ENCODE data around the gene MRGPRG. TPM values are rescaled to one million over a fixed set of nuclear protein-coding genes. Genes with fewer than 3 reads are reported as not detected.

The MRGPRG gene
- total and polyA plus RNA-seq, 2 of the 4 experiments (the other 2 are of a cell fraction): not detected

- BruUV-seq (replicated peaks): no TSS peak
- WGBS, 2 experiments (ENCODE audit: extremely low coverage in 2 of 2, insufficient read length in 1 of 2): 63% methylated on average over 3 of the region's 11 CpGs; no CpG with 5 or more reads in 1 of the 2 experiments
- no peaks in the 10 kb centered on the region for H3K9me1 ChIP-seq (ENCODE audit: insufficient read depth, low read length)
- H4K20me1 ChIP-seq (ENCODE audit: insufficient read depth, low read length): no peaks in the 10 kb centered on the region
- H2BK5ac ChIP-seq (ENCODE audit: low read depth, low read length, poor library complexity, severe bottlenecking): no peak overlapping the region
- H2AK9ac ChIP-seq (replicated peaks; ENCODE audit: low read depth, low read length, poor library complexity): peak overlapping the region; percentile 72
- no peak for TF ChIP-seq MAZ (IDR thresholded peaks at IDR 0.05; ENCODE audit: borderline replicate concordance, low read depth, low read length)
- TF ChIP-seq RCOR1 (IDR thresholded peaks at IDR 0.05; ENCODE audit: insufficient replicate concordance, low read length): no peak
- no peak for TF ChIP-seq FOS (IDR thresholded peaks at IDR 0.05; ENCODE audit: low read depth, low read length)
- TF ChIP-seq RFX5 (IDR thresholded peaks at IDR 0.05; ENCODE audit: low read depth, low read length): no peak
- no peak for TF ChIP-seq MAFK (IDR thresholded peaks at IDR 0.05; ENCODE audit: low read depth, low read length)
- TF ChIP-seq BHLHE40 (IDR thresholded peaks at IDR 0.05; ENCODE audit: low read depth, low read length): no peak
- no peak for TF ChIP-seq SMC3 (IDR thresholded peaks at IDR 0.05; ENCODE audit: low read depth, low read length)
- no peak for TF ChIP-seq NFE2L2 (IDR thresholded peaks at IDR 0.05; ENCODE audit: low read depth, low read length)
- TF ChIP-seq USF2 (IDR thresholded peaks at IDR 0.05; ENCODE audit: low read depth, low read length): no peak
- no peak overlapping the region for H3K9ac ChIP-seq (ENCODE audit: low read depth, low read length)
- no peak overlapping the region for H3K18ac ChIP-seq (ENCODE audit: low read depth, low read length)
- H4K8ac ChIP-seq (ENCODE audit: low read depth in 2 of 2, low read length in 2 of 2): no peak overlapping the region
- H4K91ac ChIP-seq (ENCODE audit: insufficient read depth, low read depth, low read length): no peak overlapping the region
- peaks cover 67% of the 10 kb centered on the region for H3K27me3 ChIP-seq (ENCODE audit: control insufficient read depth, insufficient read depth, low read length)
- no peak overlapping the region for H3K23ac ChIP-seq (ENCODE audit: low read depth, low read length)
- H3K14ac ChIP-seq (replicated peaks; ENCODE audit: low read depth, low read length): no peak overlapping the region
- H3K56ac ChIP-seq (ENCODE audit: extremely low read depth, insufficient read depth, low read length): no peak overlapping the region
- H3K9me3 ChIP-seq (ENCODE audit: control insufficient read depth, insufficient read depth, low read length): no peaks in the 10 kb centered on the region
- ATAC-seq (ENCODE audit: low read depth) (no peak), DNase-seq (no peak)
- intact Hi-C loops (cut with micrococcal nuclease): no loop called here
- no peak overlapping the region for H2BK15ac ChIP-seq (ENCODE audit: low read depth, low read length)
- H4K5ac ChIP-seq (ENCODE audit: low read depth, low read length): no peak overlapping the region
- dilution Hi-C loops (cut with HindIII; ENCODE audit: low sequenced_read_pairs, unreplicated experiment): no loop called here
- no peak overlapping the region for H3K4me2 ChIP-seq (ENCODE audit: low read depth, low read length)
- H2BK20ac ChIP-seq (ENCODE audit: low read depth, low read length): no peak overlapping the region
- no peak overlapping the region for H3K4ac ChIP-seq (ENCODE audit: low read depth, low read length)
- in situ Hi-C loops (cut with MboI; ENCODE audit: low sequenced_read_pairs): no loop called here
- no peak overlapping the region for H2BK120ac ChIP-seq (ENCODE audit: low read depth, low read length)
- no peaks in the 10 kb centered on the region for H3K36me3 ChIP-seq (ENCODE audit: control insufficient read depth, insufficient read depth, low read length)
- no peaks in the 10 kb centered on the region for H3K4me1 ChIP-seq (ENCODE audit: control insufficient read depth, insufficient read depth, low read length)
- H3K79me1 ChIP-seq (ENCODE audit: low read depth in 1 of 2, low read length in 2 of 2): no peaks in the 10 kb centered on the region
- H2AK5ac ChIP-seq (ENCODE audit: low read depth, low read length): no peak overlapping the region
- no peak overlapping the region for H3K27ac ChIP-seq (ENCODE audit: insufficient read depth, low read length)
- H2AFZ ChIP-seq (replicated peaks; ENCODE audit: low read length, poor library complexity): no peak overlapping the region
- ChIA-PET CTCF (no interaction called here), POLR2A (ENCODE audit: unreplicated experiment) (no interaction called here)
- no peak overlapping the region for H3K4me3 ChIP-seq (ENCODE audit: insufficient read depth, low read depth, low read length)
These were observed 21.4 kb downstream of the MRGPRG start for GRCh38 chr11:3197044-3197695.

All from IMR-90 (cell line).